HepG2 (cell line): Measurements from ENCODE around the gene P2RY2. TPM values are rescaled to one million over a fixed set of nuclear protein-coding genes. Genes with fewer than 3 reads are reported as not detected.

Experiments
- ATAC-seq: fragments of 200-7000 bp; cut with Tn5 transposase; 3 replicates; pipeline ENCODE4 v1.9.1; 2020; ENCODE audit warnings: mild to moderate bottlenecking, moderate library complexity
- BruUV-seq: library from RNA; stranded (reverse); fragments of 400-500 nt; replicated peaks from 2 replicates; lab custom pipeline; 2021; lab: Mats Ljungman, UMichigan
- CTCF ChIA-PET: fragments of 300-600 bp; formaldehyde crosslinking; extraction: SDS; loops from one replicate; lab custom pipeline; 2021; ENCODE audit warnings: low total read pairs, inconsistent platforms, low intra/inter-chr PET ratio; lab: Yijun Ruan, JAX
- POLR2A ChIA-PET: fragments of 350-600 bp; sonication (Branson Sonifier 250); formaldehyde crosslinking; loops from one replicate; lab custom pipeline; 2020; ENCODE audit warnings: antibody characterized with exemption, inconsistent platforms; lab: Yijun Ruan, JAX
- DNase-seq: peaks from one replicate; pipeline ENCODE4 v3.0.0-alpha.2; 2015; ENCODE audit warnings: low spot score
- FAIRE-seq: peaks from 3 replicates; lab custom pipeline; 2011; peaks lifted over from hg19 to GRCh38; lab: Jason Lieb, UNC
- H2AFZ ChIP-seq: one replicate; pipeline ENCODE4 v1.6.1; 2011; ENCODE audit warnings: low read length, inconsistent platforms
- H3K27ac ChIP-seq: fragments of 300-600 bp; 3 replicates; pipeline ENCODE4 v1.8.0; 2011; ENCODE audit warnings: mixed run types, mild to moderate bottlenecking, mixed read lengths, low read length, inconsistent platforms; ENCODE audit not compliant: insufficient read depth; ENCODE audit errors: extremely low read length
- H3K27me3 ChIP-seq, 2 experiments: fragments of 200-600 bp in 1 of 2; 2 replicates in 1 of 2; 3 replicates in 1 of 2; pipeline versions ENCODE4 v1.6.0 to v1.8.0; 2011; ENCODE audit warnings: low read length in 2 of 2, mild to moderate bottlenecking in 2 of 2, moderate library complexity in 2 of 2, inconsistent platforms in 1 of 2; ENCODE audit not compliant: insufficient read depth in 2 of 2, control insufficient read depth in 1 of 2
- H3K36me3 ChIP-seq, 2 experiments: fragments of 200-600 bp in 1 of 2; replicated peaks in 1 of 2; 2 replicates in 1 of 2; 3 replicates in 1 of 2; pipeline versions ENCODE4 v1.5.1 to v1.8.0; 2011; ENCODE audit warnings: low read length in 2 of 2, inconsistent platforms in 1 of 2; ENCODE audit not compliant: insufficient read depth in 2 of 2, control insufficient read depth in 1 of 2
- H3K4me1 ChIP-seq: 2 replicates; pipeline ENCODE4 v1.5.1; 2012; ENCODE audit warnings: low read length, inconsistent platforms; ENCODE audit not compliant: insufficient read depth
- H3K4me2 ChIP-seq: 2 replicates; pipeline ENCODE4 v1.6.0; 2011; ENCODE audit warnings: low read depth, low read length, inconsistent platforms
- H3K4me3 ChIP-seq, 3 experiments: fragments of 200-600 bp in 1 of 3; sonication (generic), shearing (Covaris generic) in 1 of 3; replicated peaks in 1 of 3; 2 replicates each; pipeline ENCODE4 v1.5.1; 2011 to 2016; ENCODE audit warnings: low read length in 3 of 3, inconsistent platforms in 2 of 3, low read depth in 2 of 3, mild to moderate bottlenecking in 2 of 3, control low read depth in 1 of 3, mixed read lengths in 1 of 3; ENCODE audit not compliant: insufficient read depth in 1 of 3
- H3K79me2 ChIP-seq: one replicate; pipeline ENCODE4 v1.6.1; 2011; ENCODE audit warnings: low read length, inconsistent platforms; ENCODE audit not compliant: insufficient read depth
- H3K9ac ChIP-seq: 2 replicates; pipeline ENCODE4 v1.6.0; 2011; ENCODE audit warnings: mild to moderate bottlenecking, low read depth, low read length, inconsistent platforms; ENCODE audit not compliant: insufficient read depth
- H3K9me3 ChIP-seq: 2 replicates; pipeline ENCODE4 v1.5.1; 2012; ENCODE audit warnings: mild to moderate bottlenecking, low read length
- H4K20me1 ChIP-seq: 2 replicates; pipeline ENCODE4 v1.6.0; 2011; ENCODE audit warnings: inconsistent platforms, mild to moderate bottlenecking, low read length, moderate library complexity; ENCODE audit not compliant: insufficient read depth
- HDAC6 ChIP-seq: fragments of 200-600 bp; sonication (generic); IDR thresholded peaks from 2 replicates; pipeline ENCODE4 v1.7.0; 2017; ENCODE audit warnings: mild to moderate bottlenecking, antibody characterized with exemption, low read length, low read depth
- TSC22D2 ChIP-seq: sonication (generic); formaldehyde crosslinking; IDR thresholded peaks from 2 replicates; pipeline ENCODE4 v1.5.1; 2020; ENCODE audit warnings: missing genetic modification reagents, mild to moderate bottlenecking, borderline replicate concordance
- ZFP90 ChIP-seq: sonication (generic); formaldehyde crosslinking; IDR thresholded peaks from 2 replicates; pipeline ENCODE4 v1.8.0; 2022; ENCODE audit warnings: missing genetic modification reagents, mild to moderate bottlenecking, inconsistent platforms, borderline replicate concordance
- ZNF138 ChIP-seq: sonication (generic); formaldehyde crosslinking; IDR thresholded peaks from 2 replicates; pipeline ENCODE4 v1.5.0; 2020; ENCODE audit warnings: mild to moderate bottlenecking, low read depth, missing genetic modification reagents
- ZNF576 ChIP-seq: sonication (generic); formaldehyde crosslinking; IDR thresholded peaks from 2 replicates; pipeline ENCODE4 v1.4.0; 2020; ENCODE audit warnings: mild to moderate bottlenecking, missing genetic modification reagents
- ZNF768 ChIP-seq: sonication (generic); formaldehyde crosslinking; IDR thresholded peaks from 2 replicates; pipeline ENCODE4 v1.4.0; 2020; ENCODE audit warnings: missing genetic modification reagents
- WGBS: methylation state at CpG from one replicate; pipeline ENCODE4 v1.1.6; 2017; ENCODE audit warnings: low lambda C conversion rate; 5-methylcytosine and 5-hydroxymethylcytosine counted together
- in situ Hi-C: cut with HindIII; loops from 2 replicates; pipeline ENCODE4 v1.10.0; 2017; ENCODE audit warnings: low pct_unique_long_range_greater_than_20kb; ENCODE audit not compliant: extremely low pct_ligation_motif_present
- intact Hi-C: fragments of 100-400 bp; cut with micrococcal nuclease; formaldehyde crosslinking; loops from one replicate; pipeline ENCODE4 v1.10.0; 2022; ENCODE audit not compliant: unreplicated experiment
- polyA plus RNA-seq, 8 experiments: library from polyadenylated mRNA; depleted of rRNA in 3 of 8; stranded (reverse) in 7 of 8; unstranded in 1 of 8; fragments of >200 nt; fragmentation: Illumina TruSeq in 4 of 8; extraction: Trizol in 4 of 8; gene quantifications; 2 replicates each; pipeline versions ENCODE4 v1.2.1 to v1.2.3, GENCODE V29; 2011 to 2016; ENCODE audit warnings: low read depth in 4 of 8, missing spikeins in 1 of 8, mixed read lengths in 1 of 8; ENCODE audit not compliant: insufficient read depth in 1 of 8
- total RNA-seq, 5 experiments: library from RNA; depleted of rRNA; stranded (reverse); fragments of >200 nt; fragmentation: Illumina TruSeq; extraction: Trizol; gene quantifications; 2 replicates each; pipeline ENCODE4 v1.2.3, GENCODE V29; 2016; ENCODE audit warnings: low read depth in 1 of 5

P2RY2 gene
- total and polyA plus RNA-seq, 2 of the 13 experiments (the other 11 are each of a cell fraction or from before 2014, with no cell fraction given), result 0.95 to 3.1 TPM

GRCh38 chr11:73269459-73270015, 51.5 kb downstream of the P2RY2 start:
- Histone ChIP-seq H3K4me1 (peaks cover 55% of the 10 kb centered on the region), H3K4me3 (no peak overlapping the region), H3K9ac (no peak overlapping the region), H4K20me1 (no peaks in the 10 kb centered on the region), H3K27ac (no peak overlapping the region), H2AFZ (no peak overlapping the region), H3K4me2 (no peak overlapping the region), H3K36me3 (no peaks in the 10 kb centered on the region), H3K9me3 (no peaks in the 10 kb centered on the region), H3K27me3 (peaks cover 5 to 64% of the 10 kb centered on the region in 2 experiments; a peak in 4 of 5 replicates), H3K79me2 (no peaks in the 10 kb centered on the region)
- 41% methylated on average over 6 of the region's 7 CpGs for WGBS
- in situ Hi-C loops, result no loop called here
- FAIRE-seq (no peak), ATAC-seq (no peak), DNase-seq (no peak)
- TF ChIP-seq TSC22D2 (CRISPR knock-in tag) (no peak), HDAC6 (no peak), ZFP90 (peak; percentile 83; the same call in 1 of the 2 replicates), ZNF576 (CRISPR knock-in tag) (no peak)
- ChIA-PET CTCF (no interaction called here), POLR2A (no interaction called here)
- intact Hi-C loops, result no loop called here
- no TSS peak for BruUV-seq

GRCh38 chr11:73270016-73270854, 52.2 kb downstream of the P2RY2 start:
- Histone ChIP-seq H2AFZ (no peak overlapping the region), H4K20me1 (no peaks in the 10 kb centered on the region), H3K4me1 (peaks cover 50% of the 10 kb centered on the region), H3K4me3 (no peak overlapping the region; a peak in 1 of 6 replicates), H3K36me3 (no peaks in the 10 kb centered on the region), H3K9ac (no peak overlapping the region), H3K27me3 (peaks cover 5 to 57% of the 10 kb centered on the region in 2 experiments; a peak in 4 of 5 replicates), H3K27ac (no peak overlapping the region), H3K4me2 (peak overlapping the region; percentile 59; the same call in 1 of the 2 replicates), H3K79me2 (no peaks in the 10 kb centered on the region), H3K9me3 (no peaks in the 10 kb centered on the region)
- FAIRE-seq (no peak), ATAC-seq (no peak), DNase-seq (no peak)
- ChIA-PET CTCF (no interaction called here), POLR2A (no interaction called here)
- WGBS, result 0% methylated on average over 1 of the region's 7 CpGs
- no peak for TF ChIP-seq ZNF138 (CRISPR knock-in tag)
- peak; percentile 99 for TF ChIP-seq ZNF768 (CRISPR knock-in tag)
- no TSS peak for BruUV-seq
- in situ Hi-C loops, result no loop called here
- intact Hi-C loops, result no loop called here
